Calu3 (cell line): ENCODE measurements around the gene KIF12. TPM values are rescaled to one million over a fixed set of nuclear protein-coding genes. Genes with fewer than 3 reads are reported as not detected.

Experiments used
- BruUV-seq: library from RNA; stranded (reverse); fragments of 400-500 nt; replicated peaks from 2 replicates; lab custom pipeline; 2021; lab: Mats Ljungman, UMichigan
- CTCF ChIA-PET: fragments of 300-600 bp; sonication (Branson Sonifier 250); formaldehyde crosslinking; loops from one replicate; lab custom pipeline; 2022; ENCODE audit warnings: antibody characterized with exemption; lab: Charles Lee
- DNase-seq: peaks from one replicate; pipeline ENCODE4 v3.0.0; 2022
- H3K27ac Mint-ChIP-seq: one replicate; pipeline ENCODE4 v1.8.0; 2022; ENCODE audit warnings: mixed read lengths; ENCODE audit not compliant: unreplicated experiment
- H3K27me3 Mint-ChIP-seq: one replicate; pipeline ENCODE4 v1.8.0; 2022; ENCODE audit warnings: mixed read lengths; ENCODE audit not compliant: unreplicated experiment
- H3K36me3 Mint-ChIP-seq: one replicate; pipeline ENCODE4 v1.8.0; 2022; ENCODE audit warnings: mild to moderate bottlenecking, moderate library complexity, mixed read lengths; ENCODE audit not compliant: insufficient read depth, unreplicated experiment
- H3K4me1 Mint-ChIP-seq: one replicate; pipeline ENCODE4 v1.8.0; 2022; ENCODE audit warnings: mild to moderate bottlenecking, low read depth, mixed read lengths; ENCODE audit not compliant: unreplicated experiment
- H3K4me3 Mint-ChIP-seq: one replicate; pipeline ENCODE4 v1.8.0; 2022; ENCODE audit warnings: mild to moderate bottlenecking, low read depth, moderate library complexity, mixed read lengths; ENCODE audit not compliant: unreplicated experiment
- H3K9me3 Mint-ChIP-seq: one replicate; pipeline ENCODE4 v1.8.0; 2022; ENCODE audit warnings: low read depth, mixed read lengths; ENCODE audit not compliant: unreplicated experiment
- CTCF ChIP-seq: fragments of 200-600 bp; IDR thresholded peaks from one replicate; pipeline ENCODE4 v1.8.0; 2022; ENCODE audit warnings: antibody characterized with exemption; ENCODE audit not compliant: unreplicated experiment
- intact Hi-C: fragments of 100-400 bp; cut with micrococcal nuclease; formaldehyde crosslinking; loops from one replicate; pipeline ENCODE4 v1.10.0; 2022; ENCODE audit not compliant: unreplicated experiment
- total RNA-seq: library from RNA; stranded (reverse); gene quantifications from 2 replicates; pipeline ENCODE4 v1.2.3, GENCODE V29; 2022

KIF12 gene
- total RNA-seq, 1 experiment from 2014 or later, result 52.3 TPM

DNA sequence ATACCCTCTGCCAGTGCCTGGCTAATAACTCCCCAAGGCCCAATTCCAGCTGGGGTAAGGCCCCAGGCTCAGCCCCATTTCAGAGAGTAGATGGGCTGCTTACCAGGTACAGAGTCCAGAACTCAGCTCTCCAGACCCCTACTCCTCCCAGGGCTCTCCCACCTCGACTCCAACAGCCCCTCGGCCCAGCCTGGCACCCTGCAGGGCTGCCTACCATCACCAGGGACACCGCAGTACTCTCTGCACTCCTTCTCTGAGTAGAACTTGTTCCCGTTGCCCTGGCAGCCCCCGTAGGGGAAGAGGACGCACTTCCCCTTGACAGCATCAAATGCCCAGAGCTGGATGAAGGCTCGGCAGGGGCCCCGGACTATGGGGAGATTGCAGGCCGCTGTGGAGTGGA, 38.4 kb downstream of the KIF12 start:
- Mint-ChIP-seq H3K9me3 (no peaks in the 10 kb centered on the region), H3K4me1 (peaks cover 8% of the 10 kb centered on the region), H3K27ac (no peak overlapping the region), H3K36me3 (no peaks in the 10 kb centered on the region), H3K27me3 (no peaks in the 10 kb centered on the region), H3K4me3 (no peak overlapping the region)
- CTCF ChIA-PET, result no interaction called here
- no peak for TF ChIP-seq CTCF
- no TSS peak for BruUV-seq
- intact Hi-C loops, result no loop called here
- DNase-seq, result no peak

DNA sequence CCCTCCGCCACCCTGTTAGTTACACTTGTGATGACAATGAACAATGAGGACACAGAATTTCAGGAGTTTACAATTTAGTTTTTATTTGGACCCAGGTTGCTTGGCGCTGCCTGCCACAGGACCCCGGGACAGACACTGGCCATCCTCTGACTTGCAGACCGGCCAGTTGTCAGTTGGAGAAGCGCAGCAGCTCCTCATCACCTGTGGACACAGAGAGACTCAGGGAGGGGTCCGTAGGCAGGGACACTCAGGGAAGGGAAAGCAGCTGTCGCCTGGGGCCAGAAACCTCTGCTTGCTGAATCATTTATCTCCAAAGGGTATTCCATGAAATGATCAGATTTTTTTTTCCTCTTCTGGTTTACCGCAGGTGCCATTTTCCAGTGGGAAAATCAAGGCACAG, 39.0 kb downstream of the KIF12 start:
- H3K27me3 Mint-ChIP-seq, result no peaks in the 10 kb centered on the region
- DNase-seq, result no peak
- peaks cover 8% of the 10 kb centered on the region for H3K4me1 Mint-ChIP-seq
- CTCF ChIA-PET, result interaction anchor here (0.5 kb wide), 1 partner anchor 381 kb away, joined by 3 read pairs; no protein-coding TSS in a partner anchor
- BruUV-seq, result no TSS peak
- intact Hi-C loops, result no loop called here
- no peak overlapping the region for H3K27ac Mint-ChIP-seq
- no peak for TF ChIP-seq CTCF
- no peaks in the 10 kb centered on the region for H3K36me3 Mint-ChIP-seq
- no peak overlapping the region for H3K4me3 Mint-ChIP-seq
- no peaks in the 10 kb centered on the region for H3K9me3 Mint-ChIP-seq

DNA sequence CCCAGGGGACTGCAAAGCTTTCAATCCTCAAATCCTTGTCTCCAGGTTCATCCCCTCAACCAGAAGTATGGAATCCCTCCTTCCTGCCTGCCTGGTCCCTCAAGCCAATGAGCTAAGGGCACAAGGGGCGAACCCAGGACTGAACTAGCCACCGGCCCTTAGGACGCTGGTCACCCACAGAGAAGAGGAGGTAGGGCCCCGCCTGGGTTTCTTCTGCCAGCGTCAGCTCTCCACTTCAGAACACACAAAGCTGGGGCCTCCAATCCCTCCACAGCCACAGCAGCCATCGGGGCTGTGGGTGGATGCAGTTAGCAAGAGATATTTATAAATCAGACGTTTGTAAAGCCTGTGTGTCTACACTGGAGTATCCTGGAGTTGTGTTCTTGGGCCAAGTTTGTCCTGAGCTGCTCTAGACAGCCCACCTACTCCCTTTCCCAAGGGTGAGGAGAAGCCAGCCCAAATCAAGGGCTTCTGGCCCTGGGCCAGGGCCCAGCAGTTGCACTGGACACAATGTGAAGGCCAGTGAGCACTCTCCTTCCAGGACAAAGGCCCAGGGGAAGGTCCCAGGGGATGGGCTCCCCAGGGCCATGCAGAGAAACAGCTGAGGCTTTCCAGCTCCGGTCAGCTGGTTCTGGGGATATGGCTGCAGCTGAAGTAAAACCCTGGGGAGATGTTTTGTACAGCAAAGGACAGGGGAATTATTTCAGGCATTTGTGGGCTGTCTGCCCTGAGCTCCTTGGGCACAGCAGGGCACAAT, 39.9 kb downstream of the KIF12 start:
- H3K4me1 Mint-ChIP-seq, result peaks cover 8% of the 10 kb centered on the region
- TF ChIP-seq CTCF, result no peak
- no peak overlapping the region for H3K4me3 Mint-ChIP-seq
- no TSS peak for BruUV-seq
- DNase-seq, result no peak
- CTCF ChIA-PET, result no interaction called here
- H3K27ac Mint-ChIP-seq, result no peak overlapping the region
- H3K36me3 Mint-ChIP-seq, result no peaks in the 10 kb centered on the region
- no peaks in the 10 kb centered on the region for H3K9me3 Mint-ChIP-seq
- no peaks in the 10 kb centered on the region for H3K27me3 Mint-ChIP-seq
- intact Hi-C loops, result no loop called here

DNA sequence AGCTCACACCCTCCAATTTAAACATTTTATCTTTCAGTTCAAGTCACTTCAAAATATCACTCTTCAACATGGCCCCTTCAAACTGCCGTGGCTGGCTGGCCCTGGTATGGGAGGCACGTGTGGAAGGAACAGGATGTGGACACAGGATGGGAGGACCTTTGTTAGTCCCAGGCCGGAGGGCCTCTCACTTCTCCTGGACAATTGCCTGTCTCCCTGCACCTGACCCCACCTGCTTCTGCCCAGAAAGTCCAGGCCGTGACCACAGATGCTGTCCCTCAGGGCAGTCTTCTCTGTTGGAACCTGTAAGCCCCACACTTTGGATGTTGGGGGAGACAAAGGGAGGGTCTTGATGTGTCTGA, 40.4 kb downstream of the KIF12 start:
- intact Hi-C loops, result no loop called here
- Mint-ChIP-seq H3K27ac (no peak overlapping the region), H3K9me3 (no peaks in the 10 kb centered on the region), H3K27me3 (no peaks in the 10 kb centered on the region), H3K36me3 (no peaks in the 10 kb centered on the region), H3K4me1 (peaks cover 8% of the 10 kb centered on the region), H3K4me3 (no peak overlapping the region)
- no peak for TF ChIP-seq CTCF
- CTCF ChIA-PET, result no interaction called here
- BruUV-seq, result no TSS peak
- no peak for DNase-seq
